NCI-H446 treated with DMSO at 0.1 percent for 48 hours (cell line): Measurements from ENCODE around the gene IFIT3.

ENCODE experiments used
- DNase-seq: peaks from one replicate; lab custom pipeline; 2025; lab: John Stamatoyannopoulos, UW

IFIT3 gene

DNA sequence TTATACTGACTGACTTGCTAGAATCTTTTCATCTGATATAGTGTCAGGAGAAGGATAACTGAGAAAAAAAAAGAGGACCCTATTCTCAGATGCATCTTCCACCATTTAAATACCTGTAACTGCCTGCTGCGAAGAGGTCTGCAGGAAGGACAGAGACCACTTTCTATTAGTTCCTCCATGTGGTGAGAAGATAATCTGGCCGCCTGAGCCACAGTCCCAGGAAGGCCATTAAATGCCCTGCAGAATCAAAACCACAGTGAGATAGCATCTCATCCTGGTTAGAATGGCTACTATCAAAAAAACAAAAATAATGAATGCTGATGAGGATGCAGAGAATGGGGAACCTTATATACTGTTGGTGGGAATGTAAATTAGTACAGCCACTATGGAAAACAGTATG lies 30.2 kb downstream of the IFIT3 start:
- no peak for DNase-seq

DNA sequence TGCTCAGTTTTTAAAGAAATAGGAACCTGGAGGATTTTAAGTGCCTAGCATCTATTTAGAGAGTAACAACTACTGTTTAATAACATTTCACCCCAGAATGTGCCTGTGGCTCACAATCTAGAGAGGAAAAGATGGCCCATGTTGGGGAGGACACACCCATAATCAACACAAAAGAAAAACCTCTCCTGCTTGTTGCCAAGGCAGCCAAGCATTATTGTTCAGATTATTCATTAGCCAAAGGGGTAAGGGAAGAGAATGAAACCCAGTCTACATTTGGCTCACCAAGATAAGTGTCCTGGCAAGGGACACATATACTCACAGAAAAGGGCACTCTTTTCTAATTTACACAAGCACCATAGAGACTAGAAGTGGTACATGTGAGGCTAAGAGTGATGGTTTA lies 32.4 kb downstream of the IFIT3 start:
- DNase-seq: no peak

GRCh38 chr10:89362929-89363328 lies 35.1 kb downstream of the IFIT3 start:
- DNase-seq: no peak

- no peak for DNase-seq
Observed at GRCh38 chr10:89363729-89364442, 36.1 kb downstream of the IFIT3 start.

DNA sequence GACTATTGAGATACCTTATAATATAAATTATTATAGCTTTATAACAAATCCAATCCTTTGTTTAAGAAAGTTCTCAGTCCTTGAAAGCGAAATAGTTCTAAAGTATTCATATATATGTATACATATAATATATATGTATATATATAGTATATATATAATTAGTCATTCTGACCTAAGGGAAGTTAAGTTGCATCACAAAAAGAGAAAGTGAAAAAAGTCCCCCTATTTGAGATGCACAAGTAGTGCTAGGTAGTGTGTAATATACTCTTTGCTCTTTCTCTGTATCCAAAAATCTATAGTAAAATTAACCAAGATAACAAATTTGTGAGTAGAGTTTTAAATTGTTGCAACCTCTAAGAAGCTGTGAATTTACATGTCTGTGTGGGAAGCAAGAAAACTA lies 36.7 kb downstream of the IFIT3 start:
- DNase-seq: no peak

DNA sequence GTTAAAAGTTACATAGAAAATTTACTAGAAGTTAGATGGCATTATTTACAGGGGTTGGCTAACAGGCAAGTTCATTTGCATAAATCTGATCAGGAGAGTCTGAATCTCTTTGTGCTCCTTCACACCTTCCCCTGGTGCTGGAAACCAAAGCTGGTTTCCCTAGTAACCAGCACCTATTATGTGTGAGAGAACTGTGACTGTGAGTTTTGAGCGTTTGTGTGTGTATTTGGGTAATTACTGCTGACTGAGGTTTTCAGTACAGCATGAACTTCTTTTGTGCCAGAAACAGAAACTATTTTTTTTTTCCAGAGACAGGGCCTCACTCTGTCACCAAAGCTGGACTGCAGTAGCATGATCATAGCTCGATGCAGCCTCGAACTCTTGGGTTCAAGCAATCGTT lies 39.7 kb downstream of the IFIT3 start:
- DNase-seq: no peak

- DNase-seq: no peak
Observed at GRCh38 chr10:89368129-89368528, 40.3 kb downstream of the IFIT3 start.

DNA sequence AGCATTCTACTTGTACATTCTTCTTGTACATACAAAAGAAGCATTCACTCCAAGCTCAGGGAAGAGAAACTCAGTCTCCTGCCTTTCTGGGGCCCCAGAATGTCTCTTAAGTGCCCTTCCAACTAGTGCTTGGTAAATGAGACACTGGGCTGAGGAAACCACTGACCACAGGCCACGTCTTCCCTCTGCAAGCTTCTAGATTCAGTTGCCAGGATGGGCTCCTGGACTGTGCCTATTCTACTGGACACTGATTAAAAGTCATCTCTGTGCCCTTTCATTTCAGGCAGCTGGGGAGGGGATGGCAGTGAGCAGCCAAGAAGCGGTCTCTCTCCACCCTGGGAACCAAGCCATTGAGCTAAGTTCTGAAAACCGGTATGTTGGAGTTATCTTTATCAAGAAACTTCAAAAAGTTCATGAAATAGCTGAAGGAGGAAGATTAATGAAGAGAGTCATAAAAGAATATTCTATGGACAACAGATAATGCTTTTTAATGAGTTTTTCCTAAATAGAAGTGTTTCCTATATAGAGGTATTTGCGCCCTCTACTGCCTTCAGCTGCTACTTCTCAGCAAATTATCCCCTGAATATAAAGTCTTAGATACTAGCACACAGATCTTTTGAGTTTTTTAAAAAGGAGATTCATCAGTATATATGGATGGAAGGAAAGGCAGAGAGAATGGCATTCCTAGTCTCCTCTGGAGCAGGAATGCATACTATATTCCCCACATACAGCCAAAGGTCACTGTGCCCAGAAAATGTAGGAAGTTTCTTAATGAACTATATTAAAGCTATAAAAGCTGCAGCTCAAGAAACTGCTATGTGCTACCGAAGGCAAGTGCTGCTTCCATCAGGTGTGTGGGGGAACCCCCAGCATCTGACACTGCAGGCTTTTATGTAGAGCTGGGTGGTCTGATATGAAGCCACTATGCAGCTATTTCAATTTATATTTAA lies 41.6 kb downstream of the IFIT3 start:
- DNase-seq: no peak

DNA sequence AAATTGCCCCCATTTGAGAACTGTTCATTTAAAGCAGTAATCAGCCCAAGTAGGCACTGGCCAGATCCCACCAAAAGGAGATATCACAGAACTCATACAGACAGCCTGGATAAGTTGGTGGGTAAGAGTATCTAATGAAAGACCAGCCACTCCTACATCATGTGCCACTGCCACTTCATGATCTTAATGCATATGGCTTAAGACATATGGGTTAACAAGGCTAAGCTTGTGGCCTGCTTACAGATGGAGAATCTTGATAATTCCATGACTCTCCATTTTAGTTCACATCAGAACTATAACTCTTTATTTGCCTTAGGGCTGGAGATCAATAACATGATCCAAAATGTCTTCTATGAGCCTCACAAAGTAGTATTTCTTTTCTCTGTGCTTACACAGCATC lies 43.3 kb downstream of the IFIT3 start:
- DNase-seq: no peak

DNA sequence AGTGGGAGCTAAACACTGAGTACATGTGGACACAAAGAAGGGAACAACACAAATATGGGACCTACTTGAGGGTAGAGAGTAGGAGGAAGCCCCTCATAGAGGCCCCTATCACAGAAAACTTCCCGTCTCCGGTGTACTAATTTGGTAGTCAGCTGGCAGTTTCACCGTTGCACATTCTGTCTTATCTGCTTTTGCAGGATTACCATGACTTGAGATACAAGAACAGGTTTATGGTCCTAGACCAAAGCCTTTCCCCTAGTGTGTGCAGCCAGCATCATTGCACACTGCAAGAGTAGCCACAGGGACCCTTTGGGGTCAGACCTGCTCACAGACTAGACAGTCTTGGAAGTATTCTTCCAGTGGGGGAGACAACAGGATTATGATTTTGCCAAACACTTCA lies 44.2 kb downstream of the IFIT3 start:
- no peak for DNase-seq

- no peak for DNase-seq
Observed at GRCh38 chr10:89373916-89374711, 46.3 kb downstream of the IFIT3 start.

GRCh38 chr10:89374713-89375141 lies 46.9 kb downstream of the IFIT3 start:
- no peak for DNase-seq

- no peak for DNase-seq
Observed at GRCh38 chr10:89377705-89378637, 50.2 kb downstream of the IFIT3 start, which contains the start of gene IFIT1B. IFIT1B (plus strand) TSS chr10:89378056; CDS start chr10:89378136, 80 bp downstream.

DNA sequence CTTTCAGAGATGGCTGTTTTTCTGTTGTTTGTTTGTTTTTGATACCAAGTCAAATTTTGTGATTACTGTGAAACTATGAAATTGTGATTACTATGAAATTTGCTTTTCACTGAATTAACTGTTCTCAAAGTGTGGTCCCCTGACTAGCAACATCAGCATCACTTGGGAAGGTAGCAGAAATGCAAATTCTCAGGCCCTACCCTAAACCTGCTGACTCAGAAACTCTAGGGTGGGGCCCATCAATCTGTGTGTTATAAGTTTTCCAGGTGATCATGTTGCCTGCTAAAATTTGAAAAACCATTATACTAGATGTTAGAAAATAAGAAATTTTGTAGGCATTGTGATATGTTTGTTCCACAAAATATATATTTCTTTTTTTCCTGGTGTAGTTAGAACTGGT lies 51.3 kb downstream of the IFIT3 start:
- DNase-seq: no peak

- no peak for DNase-seq
Observed at GRCh38 chr10:89382757-89383156, 55.0 kb downstream of the IFIT3 start.

GRCh38 chr10:89384474-89385340 lies 56.9 kb downstream of the IFIT3 start:
- DNase-seq: no peak

DNA sequence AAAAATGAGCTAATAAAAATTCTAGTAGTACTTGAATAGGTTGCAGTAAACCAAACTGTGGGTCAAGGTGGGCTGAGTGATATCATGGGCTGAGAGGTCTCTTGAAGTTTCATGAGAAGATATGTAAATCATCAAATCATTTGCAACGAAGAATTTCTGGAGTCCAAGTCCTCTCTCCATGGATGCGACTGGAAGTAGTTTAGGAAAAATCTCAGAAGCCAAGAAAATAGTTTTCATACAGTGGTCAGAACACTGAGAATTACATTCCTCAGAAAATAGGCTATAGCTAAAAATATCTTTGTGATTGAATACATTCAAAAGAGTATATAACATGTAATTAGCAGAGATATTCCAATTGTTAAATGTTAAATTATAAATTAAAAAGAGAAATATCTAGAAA lies 61.0 kb downstream of the IFIT3 start:
- DNase-seq: no peak

DNA sequence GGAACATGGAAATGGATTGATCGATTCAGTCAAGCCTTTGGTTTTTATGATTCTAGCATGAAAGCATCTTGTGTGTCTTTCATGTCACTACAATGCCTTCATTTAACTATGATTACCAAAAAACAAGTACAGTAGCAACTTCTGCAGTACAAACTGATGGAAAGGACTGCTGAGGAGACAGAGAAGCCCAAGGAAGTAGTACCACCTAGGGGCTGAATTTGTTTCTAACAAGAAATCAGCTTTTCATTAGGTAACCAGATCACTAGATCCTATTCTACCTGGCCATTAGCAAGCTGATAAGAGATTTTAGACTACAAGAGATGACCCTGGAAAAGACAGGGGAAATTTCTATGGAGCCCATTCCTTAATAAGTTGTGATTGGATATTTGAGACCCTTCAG lies 61.5 kb downstream of the IFIT3 start:
- DNase-seq: no peak
